WERI-Rb-1 (cell line): ENCODE data around the gene PRSS8.

Experiments used
- DNase-seq: peaks from one replicate; pipeline ENCODE4 v3.0.0-alpha.2; 2020
- H3K27ac ChIP-seq: fragments of 250-450 bp; sonication (Bioruptor Pico); 2 replicates; pipeline ENCODE4 v1.5.1; 2020; ENCODE audit warnings: mild to moderate bottlenecking, moderate library complexity
- H3K27me3 ChIP-seq: fragments of 250-450 bp; sonication (Bioruptor Pico); 2 replicates; pipeline ENCODE4 v1.5.1; 2021; ENCODE audit warnings: mild to moderate bottlenecking, low read depth, moderate library complexity; ENCODE audit not compliant: insufficient read depth, severe bottlenecking
- H3K36me3 ChIP-seq: fragments of 250-450 bp; sonication (Bioruptor Pico); 2 replicates; pipeline ENCODE4 v1.5.1; 2020; ENCODE audit warnings: mild to moderate bottlenecking, moderate library complexity
- H3K4me3 ChIP-seq: 2 replicates; pipeline ENCODE4 v1.5.1; 2011; ENCODE audit warnings: low read depth, mild to moderate bottlenecking, control low read depth, low read length
- H3K9me3 ChIP-seq: fragments of 250-450 bp; sonication (Bioruptor Pico); 2 replicates; pipeline ENCODE4 v1.5.1; 2021; ENCODE audit warnings: mild to moderate bottlenecking, moderate library complexity; ENCODE audit not compliant: severe bottlenecking
- CTCF ChIP-seq: IDR thresholded peaks from 2 replicates; pipeline ENCODE4 v1.5.1; 2011; ENCODE audit warnings: low read depth, mild to moderate bottlenecking, control low read depth, inconsistent platforms, low read length

Gene PRSS8

GRCh38 chr16:31127182-31127581 lies 8.3 kb downstream of the PRSS8 start:
- Histone ChIP-seq H3K9me3 (no peaks in the 10 kb centered on the region), H3K36me3 (peaks cover 62% of the 10 kb centered on the region), H3K27me3 (no peaks in the 10 kb centered on the region), H3K4me3 (no peak overlapping the region), H3K27ac (no peak overlapping the region)
- no peak for TF ChIP-seq CTCF
- no peak for DNase-seq

GRCh38 chr16:31125844-31126243 lies 9.7 kb downstream of the PRSS8 start:
- TF ChIP-seq CTCF, result no peak
- Histone ChIP-seq H3K9me3 (no peaks in the 10 kb centered on the region), H3K27me3 (no peaks in the 10 kb centered on the region), H3K36me3 (peaks cover 63% of the 10 kb centered on the region), H3K4me3 (no peak overlapping the region), H3K27ac (no peak overlapping the region)
- no peak for DNase-seq

- Histone ChIP-seq H3K27me3 (no peaks in the 10 kb centered on the region), H3K27ac (no peak overlapping the region), H3K4me3 (no peak overlapping the region), H3K36me3 (peaks cover 59% of the 10 kb centered on the region), H3K9me3 (no peaks in the 10 kb centered on the region)
- TF ChIP-seq CTCF, result no peak
- no peak for DNase-seq
Measured at GRCh38 chr16:31120129-31120528, 15.4 kb downstream of the PRSS8 start.

- Histone ChIP-seq H3K4me3 (peak overlapping the region; percentile 57), H3K9me3 (no peaks in the 10 kb centered on the region), H3K36me3 (peaks cover 49% of the 10 kb centered on the region), H3K27ac (peak overlapping the region; percentile 74), H3K27me3 (no peaks in the 10 kb centered on the region)
- no peak for DNase-seq
- TF ChIP-seq CTCF, result no peak
Measured at GRCh38 chr16:31118223-31119155, 17.0 kb downstream of the PRSS8 start.

- Histone ChIP-seq H3K36me3 (peaks cover 49% of the 10 kb centered on the region), H3K4me3 (peak within 1 kb of the TSS; percentile 57), H3K9me3 (no peaks in the 10 kb centered on the region), H3K27ac (peak within 1 kb of the TSS; percentile 91), H3K27me3 (no peaks in the 10 kb centered on the region)
- DNase-seq, result peak; percentile 98
- no peak for TF ChIP-seq CTCF
Measured at GRCh38 chr16:31117384-31118222, 17.9 kb downstream of the PRSS8 start, which contains the start of gene KAT8. Gene KAT8 (plus strand): TSS chr16:31117664. CDS start chr16:31117682, 18 bp downstream.
